Measurements from ENCODE around the gene KIZ.
A peak's percentile ranks its signal among the peaks of the same experiment; 100 is the strongest.

Gene KIZ

DNA sequence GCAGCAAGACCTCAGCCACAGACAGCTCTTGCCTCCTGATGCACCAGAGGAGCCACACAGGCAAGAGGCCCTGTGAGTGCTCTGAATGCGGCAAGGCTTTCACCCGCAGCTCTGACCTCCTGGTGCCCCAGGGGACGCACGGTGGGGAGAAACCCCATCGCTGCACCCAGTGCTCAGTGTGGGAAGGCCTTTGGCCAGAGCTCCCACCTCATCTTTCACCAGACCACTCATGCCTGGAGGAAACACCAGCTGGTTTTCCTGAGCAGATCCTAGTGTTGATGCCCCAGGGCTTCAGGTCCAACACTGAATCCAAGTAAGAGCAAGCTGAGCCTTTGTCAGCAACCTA is 140.3 kb downstream of the KIZ start:
- DNase-seq (ENCODE audit: low spot score): no peak

DNA sequence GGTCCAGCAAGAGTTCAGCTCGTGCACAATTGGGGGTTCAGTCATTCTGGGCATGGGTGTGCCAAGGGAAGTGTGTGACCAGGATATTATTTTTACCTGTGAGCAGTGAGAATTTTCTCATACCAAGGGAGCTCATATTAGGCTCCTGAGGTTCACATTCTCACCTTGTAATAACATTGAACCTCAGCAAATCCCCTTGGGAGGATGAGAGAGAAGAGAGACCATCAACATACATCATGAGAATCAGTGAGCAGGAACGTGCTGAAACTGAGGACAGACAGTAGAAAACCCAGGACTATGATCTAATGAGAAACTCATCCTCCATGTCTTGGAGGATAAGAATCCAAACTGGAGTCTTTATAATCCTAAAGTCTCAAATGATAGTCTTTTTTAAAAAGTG is 143.9 kb downstream of the KIZ start:
- no peak for DNase-seq (ENCODE audit: low spot score)

- DNase-seq (ENCODE audit: low spot score): no peak
Measured at GRCh38 chr20:21270806-21271205, 144.9 kb downstream of the KIZ start.

DNA sequence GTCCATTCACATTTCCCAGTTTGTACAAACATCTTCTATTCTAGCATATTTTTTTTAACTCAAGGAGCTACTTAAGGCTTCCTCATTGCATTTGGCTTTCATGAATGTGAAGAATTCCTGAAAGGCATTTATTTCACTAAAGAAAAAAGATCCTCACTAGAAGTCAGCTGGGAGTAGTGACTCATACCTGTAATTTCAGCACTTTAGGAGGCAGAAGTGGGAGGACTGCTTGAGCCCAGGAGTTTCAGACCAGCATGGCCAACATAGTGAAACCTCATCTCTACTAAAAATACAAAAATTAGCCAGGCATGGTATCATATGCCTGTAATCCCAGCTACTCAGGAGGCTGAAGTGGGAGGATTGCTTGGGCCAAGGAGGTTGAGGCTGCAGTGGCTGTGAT is 146.4 kb downstream of the KIZ start:
- no peak for DNase-seq (ENCODE audit: low spot score)

GRCh38 chr20:21272679-21273078 is 146.8 kb downstream of the KIZ start:
- DNase-seq (ENCODE audit: low spot score): no peak

- no peak for DNase-seq (ENCODE audit: low spot score)
Measured at GRCh38 chr20:21273755-21274386, 148.0 kb downstream of the KIZ start.

DNA sequence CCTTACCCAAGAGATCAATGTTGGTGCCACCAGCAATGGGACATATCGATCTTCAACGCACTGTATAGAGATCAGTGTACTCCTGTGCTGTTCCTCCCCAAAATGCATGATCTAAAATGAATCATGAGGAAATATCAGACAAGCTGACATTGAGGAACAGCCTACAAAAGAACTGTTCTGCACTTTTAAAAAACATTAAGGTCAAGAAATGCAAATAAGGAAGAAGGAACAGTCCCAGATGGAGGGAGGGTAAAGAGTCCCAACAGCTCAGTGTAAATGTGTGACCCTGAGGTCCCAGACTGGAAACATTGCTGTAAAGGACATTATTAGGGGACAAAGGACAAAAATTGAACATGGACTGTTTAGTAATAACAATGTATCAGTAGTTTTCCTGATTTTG is 152.9 kb downstream of the KIZ start:
- DNase-seq (ENCODE audit: low spot score): no peak

GRCh38 chr20:21279706-21280521 is 154.0 kb downstream of the KIZ start:
- no peak for DNase-seq (ENCODE audit: low spot score)

DNA sequence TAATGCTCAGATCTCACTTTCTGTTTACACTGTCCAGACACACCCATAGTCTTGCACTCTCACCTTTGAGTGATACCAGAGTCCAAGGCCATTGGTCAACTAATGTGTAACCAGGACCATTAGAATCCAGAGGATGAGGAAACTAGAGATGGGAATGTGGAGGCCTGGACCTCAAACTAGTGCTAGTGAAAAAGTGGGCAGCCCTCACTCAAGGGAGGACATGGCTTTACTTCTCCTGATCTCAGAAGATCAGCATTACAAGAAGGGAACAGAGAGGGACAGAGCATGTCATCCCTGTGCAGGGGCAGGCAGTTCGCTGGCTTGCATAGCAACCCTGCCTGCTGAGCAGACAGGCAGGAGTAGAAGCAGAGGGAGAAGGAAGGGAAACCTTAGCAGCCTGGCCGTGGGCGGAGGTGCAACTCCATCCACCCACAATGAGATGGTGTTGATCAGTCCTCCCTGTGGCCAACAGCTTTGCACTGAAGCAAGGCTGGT is 154.7 kb downstream of the KIZ start:
- DNase-seq (ENCODE audit: low spot score): no peak

GRCh38 chr20:21286775-21287174 is 160.9 kb downstream of the KIZ start:
- DNase-seq (ENCODE audit: low spot score): no peak

DNA sequence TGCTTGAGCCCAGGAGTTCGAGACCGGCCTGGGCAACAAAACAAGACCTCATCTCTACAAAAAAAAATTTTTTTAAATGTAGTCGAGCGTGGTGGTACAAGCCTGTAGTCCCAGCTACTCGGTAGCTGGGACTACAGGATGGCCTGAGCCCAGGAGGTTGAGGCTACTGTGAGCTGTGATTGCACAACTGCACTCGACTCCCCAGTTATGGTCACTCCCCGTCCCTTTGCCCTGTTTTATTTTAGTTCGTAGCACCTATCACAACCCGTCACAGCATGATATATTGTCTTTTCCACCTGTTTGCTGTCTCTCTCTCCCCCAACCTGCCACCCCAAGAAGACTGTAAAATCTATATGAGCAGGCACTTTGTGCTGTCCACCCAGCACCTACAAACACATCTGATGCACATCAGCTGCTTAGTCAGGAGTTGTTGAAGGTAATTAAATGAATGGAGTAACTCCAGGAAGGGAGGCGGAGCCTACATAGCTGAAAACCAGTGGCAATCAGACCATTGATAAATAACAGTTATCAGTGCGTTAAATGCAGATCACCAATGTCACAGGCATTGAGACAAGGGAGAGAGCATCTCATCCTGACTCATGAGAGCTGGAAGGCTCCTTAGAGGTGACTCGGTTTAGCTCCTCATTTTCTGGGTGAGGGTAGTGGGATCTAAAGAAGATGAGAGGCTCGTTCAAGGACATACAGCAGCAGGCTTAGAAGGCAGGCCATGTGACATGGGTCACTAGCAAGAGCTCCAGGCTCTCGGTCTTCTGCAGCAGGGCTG is 162.9 kb downstream of the KIZ start:
- no peak for DNase-seq (ENCODE audit: low spot score)

- no peak for DNase-seq (ENCODE audit: low spot score)
Measured at GRCh38 chr20:21289651-21290050, 163.8 kb downstream of the KIZ start.

GRCh38 chr20:21291026-21291425 is 165.1 kb downstream of the KIZ start:
- DNase-seq (ENCODE audit: low spot score): peak; percentile 57

DNA sequence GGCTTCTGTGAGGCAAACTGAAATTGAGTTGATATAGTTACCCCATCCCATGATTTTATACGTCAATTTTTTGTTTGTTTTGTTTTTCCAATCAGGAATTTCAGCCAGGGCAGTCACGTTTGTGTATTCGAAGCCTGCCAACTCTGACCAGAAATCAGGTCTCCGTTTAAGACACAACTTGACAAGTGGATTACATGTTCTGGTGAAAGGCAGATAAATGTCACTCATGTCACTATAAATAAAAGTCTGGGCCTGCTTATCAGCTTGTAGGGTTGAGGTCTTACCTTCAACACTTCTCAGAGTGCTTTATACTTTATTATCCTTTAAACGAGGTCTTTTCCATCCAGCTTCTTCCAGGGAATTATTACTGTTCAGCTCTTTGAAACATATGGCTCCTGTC is 168.9 kb downstream of the KIZ start:
- no peak for DNase-seq (ENCODE audit: low spot score)

Data from kidney capillary endothelial cell (primary cell).